Activated naive CD4-positive, alpha-beta T cell treated with anti-CD3 and anti-CD28 coated beads, Interleukin-2, amount 50 U/mL, for 24 hours (primary cell): ENCODE data around the gene HIC1.

Experiments
- H3K27ac Mint-ChIP-seq: one replicate; pipeline ENCODE4 v1.8.0; 2021; ENCODE audit warnings: mild to moderate bottlenecking, mixed read lengths
- H3K27me3 Mint-ChIP-seq: one replicate; pipeline ENCODE4 v1.8.0; 2021; ENCODE audit warnings: mixed read lengths
- H3K36me3 Mint-ChIP-seq: one replicate; pipeline ENCODE4 v1.8.0; 2021; ENCODE audit warnings: mixed read lengths
- H3K4me1 Mint-ChIP-seq: one replicate; pipeline ENCODE4 v1.8.0; 2021; ENCODE audit warnings: mixed read lengths
- H3K4me3 Mint-ChIP-seq: one replicate; pipeline ENCODE4 v1.8.0; 2021; ENCODE audit warnings: mild to moderate bottlenecking, mixed read lengths
- H3K9me3 Mint-ChIP-seq: one replicate; pipeline ENCODE4 v1.8.0; 2021; ENCODE audit warnings: mixed read lengths

The HIC1 gene

GRCh38 chr17:2022647-2023240 is 32.2 kb upstream of the HIC1 start:
- no peaks in the 10 kb centered on the region for H3K36me3 Mint-ChIP-seq
- H3K9me3 Mint-ChIP-seq: no peaks in the 10 kb centered on the region
- H3K27ac Mint-ChIP-seq: no peak overlapping the region
- peaks cover 10% of the 10 kb centered on the region for H3K4me1 Mint-ChIP-seq
- peak overlapping the region; percentile 54 for H3K4me3 Mint-ChIP-seq
- peaks cover 17% of the 10 kb centered on the region for H3K27me3 Mint-ChIP-seq

GRCh38 chr17:2023256-2023655 is 31.6 kb upstream of the HIC1 start:
- Mint-ChIP-seq H3K4me3 (peak overlapping the region; percentile 54), H3K36me3 (no peaks in the 10 kb centered on the region), H3K27ac (no peak overlapping the region), H3K4me1 (peaks cover 10% of the 10 kb centered on the region), H3K9me3 (no peaks in the 10 kb centered on the region), H3K27me3 (peaks cover 17% of the 10 kb centered on the region)

- no peaks in the 10 kb centered on the region for H3K36me3 Mint-ChIP-seq
Measured at GRCh38 chr17:2023692-2024571, 31.0 kb upstream of the HIC1 start.

GRCh38 chr17:2024572-2025219 is 30.2 kb upstream of the HIC1 start:
- Mint-ChIP-seq H3K9me3 (no peaks in the 10 kb centered on the region), H3K27me3 (peaks cover 13% of the 10 kb centered on the region), H3K4me3 (peak overlapping the region; percentile 68)

More at GRCh38 chr17:2023692-2024571, 31.0 kb upstream of the HIC1 start:
- H3K9me3 Mint-ChIP-seq: no peaks in the 10 kb centered on the region
- peak overlapping the region; percentile 83 for H3K4me3 Mint-ChIP-seq
- H3K27me3 Mint-ChIP-seq: peaks cover 17% of the 10 kb centered on the region
- H3K27ac Mint-ChIP-seq: no peak overlapping the region
- H3K4me1 Mint-ChIP-seq: peaks cover 10% of the 10 kb centered on the region

GRCh38 chr17:2025220-2025621 is 29.7 kb upstream of the HIC1 start, which contains the start of gene RTN4RL1:
RTN4RL1 (minus strand) TSS chr17:2025334; CDS start chr17:2024865, 469 bp downstream.
- H3K27ac Mint-ChIP-seq: no peak within 1 kb of the TSS
- H3K36me3 Mint-ChIP-seq: no peaks in the 10 kb centered on the region
- H3K9me3 Mint-ChIP-seq: no peaks in the 10 kb centered on the region
- H3K4me3 Mint-ChIP-seq: peak within 1 kb of the TSS; percentile 83
- H3K4me1 Mint-ChIP-seq: peaks cover 10% of the 10 kb centered on the region
- peaks cover 13% of the 10 kb centered on the region for H3K27me3 Mint-ChIP-seq

More at GRCh38 chr17:2024572-2025219, 30.2 kb upstream of the HIC1 start:
- Mint-ChIP-seq H3K36me3 (no peaks in the 10 kb centered on the region), H3K27ac (no peak overlapping the region), H3K4me1 (peaks cover 10% of the 10 kb centered on the region)

- H3K36me3 Mint-ChIP-seq: no peaks in the 10 kb centered on the region
- no peak overlapping the region for H3K27ac Mint-ChIP-seq
- peaks cover 13% of the 10 kb centered on the region for H3K27me3 Mint-ChIP-seq
Measured at GRCh38 chr17:2025622-2026309, 29.1 kb upstream of the HIC1 start.

GRCh38 chr17:2027528-2028233 is 27.2 kb upstream of the HIC1 start:
- Mint-ChIP-seq H3K4me3 (no peak overlapping the region), H3K9me3 (no peaks in the 10 kb centered on the region), H3K27me3 (peaks cover 13% of the 10 kb centered on the region), H3K4me1 (peaks cover 25% of the 10 kb centered on the region), H3K27ac (peak overlapping the region; percentile 74), H3K36me3 (no peaks in the 10 kb centered on the region)

More at GRCh38 chr17:2025622-2026309, 29.1 kb upstream of the HIC1 start:
- Mint-ChIP-seq H3K4me1 (peaks cover 13% of the 10 kb centered on the region), H3K9me3 (no peaks in the 10 kb centered on the region), H3K4me3 (peak overlapping the region; percentile 80)

GRCh38 chr17:2028234-2028614 is 26.7 kb upstream of the HIC1 start:
- no peaks in the 10 kb centered on the region for H3K36me3 Mint-ChIP-seq
- peaks cover 28% of the 10 kb centered on the region for H3K4me1 Mint-ChIP-seq
- no peaks in the 10 kb centered on the region for H3K9me3 Mint-ChIP-seq
- no peak overlapping the region for H3K27ac Mint-ChIP-seq
- H3K4me3 Mint-ChIP-seq: no peak overlapping the region
- H3K27me3 Mint-ChIP-seq: peaks cover 13% of the 10 kb centered on the region

- Mint-ChIP-seq H3K27ac (no peak overlapping the region), H3K9me3 (no peaks in the 10 kb centered on the region), H3K36me3 (no peaks in the 10 kb centered on the region), H3K4me1 (peaks cover 31% of the 10 kb centered on the region), H3K4me3 (no peak overlapping the region), H3K27me3 (peaks cover 13% of the 10 kb centered on the region)
Measured at GRCh38 chr17:2028737-2029136, 26.2 kb upstream of the HIC1 start.

GRCh38 chr17:2029911-2030778 is 24.8 kb upstream of the HIC1 start, which contains the start of gene DPH1:
DPH1 (plus strand) TSS chr17:2030153; CDS start chr17:2030170, 17 bp downstream.
- Mint-ChIP-seq H3K27me3 (peaks cover 12% of the 10 kb centered on the region), H3K27ac (peak within 1 kb of the TSS; percentile 89), H3K36me3 (no peaks in the 10 kb centered on the region)

GRCh38 chr17:2030779-2031163 is 24.1 kb upstream of the HIC1 start:
- Mint-ChIP-seq H3K27ac (peak overlapping the region; percentile 89), H3K27me3 (peaks cover 9% of the 10 kb centered on the region), H3K9me3 (no peaks in the 10 kb centered on the region), H3K4me3 (peak overlapping the region; percentile 94), H3K4me1 (peaks cover 29% of the 10 kb centered on the region), H3K36me3 (no peaks in the 10 kb centered on the region)

More at GRCh38 chr17:2029911-2030778, 24.8 kb upstream of the HIC1 start, which contains the start of gene DPH1:
- Mint-ChIP-seq H3K4me1 (peaks cover 31% of the 10 kb centered on the region), H3K9me3 (no peaks in the 10 kb centered on the region), H3K4me3 (peak within 1 kb of the TSS; percentile 94)

- H3K27ac Mint-ChIP-seq: no peak overlapping the region
- H3K27me3 Mint-ChIP-seq: no peaks in the 10 kb centered on the region
- H3K4me1 Mint-ChIP-seq: peaks cover 24% of the 10 kb centered on the region
- no peaks in the 10 kb centered on the region for H3K9me3 Mint-ChIP-seq
- peaks cover 5% of the 10 kb centered on the region for H3K36me3 Mint-ChIP-seq
- H3K4me3 Mint-ChIP-seq: no peak overlapping the region
Measured at GRCh38 chr17:2033153-2033552, 21.8 kb upstream of the HIC1 start.

- Mint-ChIP-seq H3K4me3 (no peak overlapping the region), H3K9me3 (no peaks in the 10 kb centered on the region), H3K27me3 (no peaks in the 10 kb centered on the region), H3K36me3 (peaks cover 5% of the 10 kb centered on the region), H3K27ac (no peak overlapping the region), H3K4me1 (peaks cover 24% of the 10 kb centered on the region)
Measured at GRCh38 chr17:2034157-2034556, 20.7 kb upstream of the HIC1 start.
